ENCODE results near the gene MUC16.
"Not testable (repeated sequence)": the region's sequence is repeated elsewhere in the genome, so short reads cannot be mapped to it uniquely, and the experiment has no call there.

Gene MUC16

GRCh38 chr19:9009935-9010651 lies at the start of gene MUC16:
TSS of gene MUC16 (minus strand) at chr19:9010409.
- H3K4me1 ChIP-seq (ENCODE audit: control insufficient read depth, insufficient read depth, low read length): no peaks in the 10 kb centered on the region
- no peaks in the 10 kb centered on the region for H3K27me3 ChIP-seq (ENCODE audit: control insufficient read depth, insufficient read depth, low read length)
- no peak within 1 kb of the TSS for H3K27ac ChIP-seq (ENCODE audit: low read depth, low read length)
- no peak within 1 kb of the TSS for H3K4me3 ChIP-seq (ENCODE audit: low read length)
- no peak within 1 kb of the TSS for H3K9ac ChIP-seq (ENCODE audit: low read length)
- H3K36me3 ChIP-seq (ENCODE audit: control insufficient read depth, insufficient read depth, low read length): no peaks in the 10 kb centered on the region

- H3K4me3 ChIP-seq (ENCODE audit: low read length): no peak overlapping the region
Observed at GRCh38 chr19:9058905-9059667, 48.9 kb upstream of the MUC16 start.

GRCh38 chr19:9057505-9058258 lies 47.5 kb upstream of the MUC16 start:
- Histone ChIP-seq H3K4me3 (ENCODE audit: low read length) (no peak overlapping the region), H3K4me1 (ENCODE audit: control insufficient read depth, insufficient read depth, low read length) (no peaks in the 10 kb centered on the region), H3K36me3 (ENCODE audit: control insufficient read depth, insufficient read depth, low read length) (no peaks in the 10 kb centered on the region), H3K9ac (ENCODE audit: low read length) (no peak overlapping the region), H3K27ac (ENCODE audit: low read depth, low read length) (no peak overlapping the region), H3K27me3 (ENCODE audit: control insufficient read depth, insufficient read depth, low read length) (no peaks in the 10 kb centered on the region)

More at GRCh38 chr19:9058905-9059667, 48.9 kb upstream of the MUC16 start:
- no peaks in the 10 kb centered on the region for H3K36me3 ChIP-seq (ENCODE audit: control insufficient read depth, insufficient read depth, low read length)
- no peaks in the 10 kb centered on the region for H3K4me1 ChIP-seq (ENCODE audit: control insufficient read depth, insufficient read depth, low read length)
- H3K27ac ChIP-seq (ENCODE audit: low read depth, low read length): no peak overlapping the region
- no peak overlapping the region for H3K9ac ChIP-seq (ENCODE audit: low read length)
- H3K27me3 ChIP-seq (ENCODE audit: control insufficient read depth, insufficient read depth, low read length): no peaks in the 10 kb centered on the region

GRCh38 chr19:9056131-9056530 lies 45.9 kb upstream of the MUC16 start:
- H3K4me1 ChIP-seq (ENCODE audit: control insufficient read depth, insufficient read depth, low read length); H3K27ac ChIP-seq (ENCODE audit: low read depth, low read length); H3K4me3 ChIP-seq (ENCODE audit: low read length); H3K36me3 ChIP-seq (ENCODE audit: control insufficient read depth, insufficient read depth, low read length); H3K27me3 ChIP-seq (ENCODE audit: control insufficient read depth, insufficient read depth, low read length); H3K9ac ChIP-seq (ENCODE audit: low read length): not testable (repeated sequence)

GRCh38 chr19:9054765-9055164 lies 44.6 kb upstream of the MUC16 start:
- H3K9ac ChIP-seq (ENCODE audit: low read length): no peak overlapping the region
- H3K4me3 ChIP-seq (ENCODE audit: low read length): no peak overlapping the region
- H3K27ac ChIP-seq (ENCODE audit: low read depth, low read length): no peak overlapping the region
- H3K27me3 ChIP-seq (ENCODE audit: control insufficient read depth, insufficient read depth, low read length): no peaks in the 10 kb centered on the region
- H3K36me3 ChIP-seq (ENCODE audit: control insufficient read depth, insufficient read depth, low read length): no peaks in the 10 kb centered on the region
- H3K4me1 ChIP-seq (ENCODE audit: control insufficient read depth, insufficient read depth, low read length): no peaks in the 10 kb centered on the region

GRCh38 chr19:9054207-9054606 lies 44.0 kb upstream of the MUC16 start:
- Histone ChIP-seq H3K27ac (ENCODE audit: low read depth, low read length) (no peak overlapping the region), H3K4me1 (ENCODE audit: control insufficient read depth, insufficient read depth, low read length) (no peaks in the 10 kb centered on the region), H3K4me3 (ENCODE audit: low read length) (no peak overlapping the region), H3K27me3 (ENCODE audit: control insufficient read depth, insufficient read depth, low read length) (no peaks in the 10 kb centered on the region), H3K36me3 (ENCODE audit: control insufficient read depth, insufficient read depth, low read length) (no peaks in the 10 kb centered on the region), H3K9ac (ENCODE audit: low read length) (no peak overlapping the region)

- not testable (repeated sequence) for H3K27me3 ChIP-seq (ENCODE audit: control insufficient read depth, insufficient read depth, low read length); H3K9ac ChIP-seq (ENCODE audit: low read length); H3K4me1 ChIP-seq (ENCODE audit: control insufficient read depth, insufficient read depth, low read length); H3K27ac ChIP-seq (ENCODE audit: low read depth, low read length); H3K4me3 ChIP-seq (ENCODE audit: low read length); H3K36me3 ChIP-seq (ENCODE audit: control insufficient read depth, insufficient read depth, low read length)
Observed at GRCh38 chr19:9053674-9054073, 43.5 kb upstream of the MUC16 start.

- Histone ChIP-seq H3K36me3 (ENCODE audit: control insufficient read depth, insufficient read depth, low read length) (no peaks in the 10 kb centered on the region), H3K27ac (ENCODE audit: low read depth, low read length) (no peak overlapping the region), H3K4me1 (ENCODE audit: control insufficient read depth, insufficient read depth, low read length) (no peaks in the 10 kb centered on the region), H3K9ac (ENCODE audit: low read length) (no peak overlapping the region), H3K27me3 (ENCODE audit: control insufficient read depth, insufficient read depth, low read length) (no peaks in the 10 kb centered on the region), H3K4me3 (ENCODE audit: low read length) (no peak overlapping the region)
Observed at GRCh38 chr19:9052894-9053293, 42.7 kb upstream of the MUC16 start.

GRCh38 chr19:9046694-9047093 lies 36.5 kb upstream of the MUC16 start:
- H3K27me3 ChIP-seq (ENCODE audit: control insufficient read depth, insufficient read depth, low read length): no peaks in the 10 kb centered on the region
- H3K4me1 ChIP-seq (ENCODE audit: control insufficient read depth, insufficient read depth, low read length): no peaks in the 10 kb centered on the region
- no peak overlapping the region for H3K9ac ChIP-seq (ENCODE audit: low read length)
- no peak overlapping the region for H3K4me3 ChIP-seq (ENCODE audit: low read length)
- H3K36me3 ChIP-seq (ENCODE audit: control insufficient read depth, insufficient read depth, low read length): no peaks in the 10 kb centered on the region
- H3K27ac ChIP-seq (ENCODE audit: low read depth, low read length): no peak overlapping the region

- H3K36me3 ChIP-seq (ENCODE audit: control insufficient read depth, insufficient read depth, low read length): no peaks in the 10 kb centered on the region
- no peak overlapping the region for H3K27ac ChIP-seq (ENCODE audit: low read depth, low read length)
- no peaks in the 10 kb centered on the region for H3K4me1 ChIP-seq (ENCODE audit: control insufficient read depth, insufficient read depth, low read length)
- H3K27me3 ChIP-seq (ENCODE audit: control insufficient read depth, insufficient read depth, low read length): no peaks in the 10 kb centered on the region
- no peak overlapping the region for H3K4me3 ChIP-seq (ENCODE audit: low read length)
- no peak overlapping the region for H3K9ac ChIP-seq (ENCODE audit: low read length)
Observed at GRCh38 chr19:9044449-9044848, 34.2 kb upstream of the MUC16 start.

- no peaks in the 10 kb centered on the region for H3K27me3 ChIP-seq (ENCODE audit: control insufficient read depth, insufficient read depth, low read length)
- H3K4me1 ChIP-seq (ENCODE audit: control insufficient read depth, insufficient read depth, low read length): no peaks in the 10 kb centered on the region
- H3K27ac ChIP-seq (ENCODE audit: low read depth, low read length): no peak overlapping the region
- H3K9ac ChIP-seq (ENCODE audit: low read length): no peak overlapping the region
- no peak overlapping the region for H3K4me3 ChIP-seq (ENCODE audit: low read length)
- no peaks in the 10 kb centered on the region for H3K36me3 ChIP-seq (ENCODE audit: control insufficient read depth, insufficient read depth, low read length)
Observed at GRCh38 chr19:9043524-9043923, 33.3 kb upstream of the MUC16 start.

- no peak overlapping the region for H3K27ac ChIP-seq (ENCODE audit: low read depth, low read length)
- no peaks in the 10 kb centered on the region for H3K4me1 ChIP-seq (ENCODE audit: control insufficient read depth, insufficient read depth, low read length)
- no peaks in the 10 kb centered on the region for H3K27me3 ChIP-seq (ENCODE audit: control insufficient read depth, insufficient read depth, low read length)
Observed at GRCh38 chr19:9041023-9041422, 30.8 kb upstream of the MUC16 start.

More at GRCh38 chr19:9041023-9041422, 30.8 kb upstream of the MUC16 start:
- Histone ChIP-seq H3K36me3 (ENCODE audit: control insufficient read depth, insufficient read depth, low read length) (no peaks in the 10 kb centered on the region), H3K4me3 (ENCODE audit: low read length) (no peak overlapping the region), H3K9ac (ENCODE audit: low read length) (no peak overlapping the region)
